ENCODE data around the gene PTGER1.
"Not testable (repeated sequence)": the region's sequence is repeated elsewhere in the genome, so short reads cannot be mapped to it uniquely, and the experiment has no call there.

The PTGER1 gene

DNA sequence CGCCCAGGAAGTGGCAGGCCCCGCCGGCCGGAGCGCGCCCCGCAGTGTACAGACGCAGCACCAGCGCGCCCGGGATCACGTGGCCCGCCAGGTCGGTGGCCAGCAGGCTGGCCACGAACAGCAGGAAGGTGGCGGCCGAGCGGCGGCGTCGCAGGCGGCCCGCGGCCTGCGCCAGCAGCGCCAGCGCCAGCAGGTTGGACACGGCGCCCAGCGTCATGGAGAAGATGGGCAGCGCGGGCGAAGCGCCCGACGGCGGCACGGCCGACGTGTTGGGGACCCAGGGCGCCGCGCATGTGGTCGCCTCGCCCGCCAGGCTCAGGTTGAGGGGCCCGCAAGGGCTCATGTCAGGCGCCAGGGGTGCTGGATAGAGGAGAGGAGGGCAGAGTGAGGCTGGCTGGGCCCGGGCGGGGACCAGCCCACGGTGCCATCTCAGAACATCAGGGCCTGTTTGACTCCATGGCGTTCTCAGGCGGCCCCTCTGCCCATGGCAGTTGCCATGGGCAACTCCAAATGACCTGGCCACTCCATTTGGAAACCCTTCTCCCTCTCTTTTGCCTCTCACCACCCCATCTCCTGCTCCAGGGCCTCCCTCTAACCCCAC lies 1.1 kb downstream of the PTGER1 start:
- DNase-seq (ENCODE audit: low read depth), result no peak

- DNase-seq (ENCODE audit: low read depth), result no peak
These were observed 1.8 kb downstream of the PTGER1 start for GRCh38 chr19:14473073-14473977.

DNA sequence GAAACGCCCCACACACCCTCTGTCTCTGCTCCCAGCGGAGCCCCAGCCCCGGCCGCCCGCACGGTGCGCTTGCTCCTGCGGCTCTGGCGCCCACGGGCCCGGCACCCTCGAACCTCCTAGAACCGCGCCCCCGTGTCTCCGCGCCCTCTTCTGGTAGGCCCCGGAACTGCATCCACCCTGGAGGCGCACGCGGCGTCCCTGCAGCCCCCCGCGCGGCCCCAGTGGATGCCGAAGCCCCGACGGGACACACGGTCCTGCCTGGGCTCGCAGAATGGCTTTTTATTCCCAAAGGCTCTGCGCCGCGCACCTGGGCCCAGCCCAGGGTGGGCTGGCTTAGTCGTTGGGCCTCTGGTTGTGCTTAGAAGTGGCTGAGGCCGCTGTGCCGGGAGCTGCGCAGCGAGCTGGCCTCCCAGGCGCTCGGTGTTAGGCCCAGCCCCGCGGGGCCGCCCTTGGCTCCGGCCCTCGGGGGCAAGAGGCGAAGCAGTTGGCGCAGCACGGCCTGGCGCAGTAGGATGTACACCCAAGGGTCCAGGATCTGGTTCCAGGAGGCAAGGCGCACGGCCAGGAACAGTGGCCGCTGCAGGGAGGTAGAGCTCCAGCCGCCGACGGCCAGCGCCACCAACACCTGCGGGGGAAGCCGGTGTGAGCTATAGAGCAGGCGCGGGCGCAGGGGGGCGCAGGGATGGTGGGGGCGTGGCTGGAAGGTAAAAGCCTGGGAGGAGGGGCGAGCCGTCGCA lies 2.8 kb downstream of the PTGER1 start:
- DNase-seq (ENCODE audit: low read depth), result peak; percentile 14

DNA sequence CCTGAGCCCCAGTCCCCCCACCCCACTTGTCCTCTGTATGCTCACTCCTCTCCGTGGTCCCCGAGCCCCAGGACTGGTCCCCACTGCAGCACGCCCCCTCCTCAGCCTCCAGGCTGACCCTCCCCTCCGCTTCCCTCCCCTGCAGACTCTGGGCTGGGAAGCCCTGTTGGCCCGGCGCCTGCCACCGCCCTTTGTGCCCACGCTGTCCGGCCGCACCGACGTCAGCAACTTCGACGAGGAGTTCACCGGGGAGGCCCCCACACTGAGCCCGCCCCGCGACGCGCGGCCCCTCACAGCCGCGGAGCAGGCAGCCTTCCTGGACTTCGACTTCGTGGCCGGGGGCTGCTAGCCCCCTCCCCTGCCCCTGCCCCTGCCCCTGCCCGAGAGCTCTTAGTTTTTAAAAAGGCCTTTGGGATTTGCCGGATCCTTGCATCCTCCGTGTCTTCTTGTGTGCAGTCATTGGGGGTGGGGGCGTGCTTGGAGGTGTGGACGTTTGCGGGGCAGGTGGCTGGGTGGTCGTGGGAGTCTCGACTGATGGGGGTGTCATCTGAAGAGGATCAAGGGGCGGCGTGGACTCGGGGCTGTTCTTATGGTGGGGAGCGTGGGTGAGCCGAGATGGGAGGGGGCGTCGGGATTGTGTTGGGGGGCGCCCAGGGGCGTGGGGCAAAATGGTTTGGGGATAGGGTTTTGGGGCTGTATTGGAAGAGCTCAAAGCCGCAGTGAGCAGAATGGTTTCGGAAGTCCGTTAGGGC lies 3.5 kb downstream of the PTGER1 start:
- DNase-seq (ENCODE audit: low read depth), result no peak

DNA sequence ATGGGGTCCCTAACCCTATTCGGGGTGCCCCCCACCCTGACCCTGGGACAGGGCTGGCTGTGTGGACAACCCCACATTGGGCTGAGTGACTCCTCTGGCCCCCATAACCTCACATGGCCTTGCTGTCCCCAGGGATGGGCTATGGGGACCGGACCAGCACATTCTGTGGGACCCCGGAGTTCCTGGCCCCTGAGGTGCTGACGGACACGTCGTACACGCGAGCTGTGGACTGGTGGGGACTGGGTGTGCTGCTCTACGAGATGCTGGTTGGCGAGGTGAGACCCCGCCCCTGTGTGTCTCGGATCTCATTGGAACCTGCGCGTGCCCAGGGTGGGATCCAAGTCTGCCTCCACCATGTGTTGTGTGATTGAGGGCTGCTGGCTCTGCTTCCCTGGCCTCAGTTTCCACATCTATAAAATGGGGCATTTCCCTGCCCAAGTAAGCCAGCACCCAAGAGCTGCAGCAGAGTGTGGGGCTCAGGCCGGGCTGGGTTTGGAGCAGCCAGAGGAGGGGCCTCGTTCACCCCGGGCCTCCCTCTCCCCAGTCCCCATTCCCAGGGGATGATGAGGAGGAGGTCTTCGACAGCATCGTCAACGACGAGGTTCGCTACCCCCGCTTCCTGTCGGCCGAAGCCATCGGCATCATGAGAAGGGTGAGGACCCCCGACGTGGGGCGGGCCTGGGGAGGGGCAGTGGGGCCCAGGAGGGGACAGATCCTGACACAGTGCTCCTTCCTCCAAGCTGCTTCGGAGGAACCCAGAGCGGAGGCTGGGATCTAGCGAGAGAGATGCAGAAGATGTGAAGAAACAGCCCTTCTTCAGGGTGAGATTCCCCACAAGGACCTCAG lies 4.9 kb downstream of the PTGER1 start:
- no peak for DNase-seq (ENCODE audit: low read depth)

GRCh38 chr19:14467816-14468215 lies 7.3 kb downstream of the PTGER1 start:
- DNase-seq (ENCODE audit: low read depth), result no peak

GRCh38 chr19:14467391-14467790 lies 7.8 kb downstream of the PTGER1 start:
- no peak for DNase-seq (ENCODE audit: low read depth)

DNA sequence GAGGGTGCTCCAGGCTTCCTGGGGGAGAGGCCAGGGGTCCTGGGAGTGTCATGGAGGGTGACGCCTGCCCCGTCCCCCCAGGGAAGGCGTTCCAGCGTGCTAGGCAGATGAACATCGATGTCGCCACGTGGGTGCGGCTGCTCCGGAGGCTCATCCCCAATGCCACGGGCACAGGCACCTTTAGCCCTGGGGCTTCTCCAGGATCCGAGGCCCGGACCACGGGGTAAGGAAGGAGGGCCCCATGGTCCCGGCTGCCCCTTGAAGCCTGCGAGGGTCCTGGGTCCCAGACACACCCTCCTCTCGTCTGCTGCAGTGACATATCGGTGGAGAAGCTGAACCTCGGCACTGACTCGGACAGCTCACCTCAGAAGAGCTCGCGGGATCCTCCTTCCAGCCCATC lies 11.4 kb downstream of the PTGER1 start:
- no peak for DNase-seq (ENCODE audit: low read depth)

DNA sequence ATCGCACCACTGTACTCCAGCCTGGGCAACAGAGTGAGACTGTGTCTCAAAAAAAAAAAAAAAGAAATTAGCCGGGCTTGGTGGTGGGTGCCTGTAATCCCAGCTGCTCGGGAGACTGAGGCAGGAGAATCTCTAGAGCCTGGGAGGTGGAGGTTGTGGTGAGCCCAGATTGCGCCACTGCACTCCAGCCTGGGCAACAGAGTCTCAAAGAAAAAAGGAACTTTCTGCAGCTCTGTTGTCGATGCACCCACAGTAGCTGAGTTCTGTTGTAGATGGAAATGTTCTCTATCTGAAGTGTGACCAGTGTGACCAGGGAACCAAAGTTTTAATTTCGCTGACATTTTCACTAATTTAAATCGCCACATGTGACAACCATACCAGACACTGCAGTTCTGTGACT lies 12.8 kb downstream of the PTGER1 start:
- DNase-seq (ENCODE audit: low read depth), result not testable (repeated sequence)

DNA sequence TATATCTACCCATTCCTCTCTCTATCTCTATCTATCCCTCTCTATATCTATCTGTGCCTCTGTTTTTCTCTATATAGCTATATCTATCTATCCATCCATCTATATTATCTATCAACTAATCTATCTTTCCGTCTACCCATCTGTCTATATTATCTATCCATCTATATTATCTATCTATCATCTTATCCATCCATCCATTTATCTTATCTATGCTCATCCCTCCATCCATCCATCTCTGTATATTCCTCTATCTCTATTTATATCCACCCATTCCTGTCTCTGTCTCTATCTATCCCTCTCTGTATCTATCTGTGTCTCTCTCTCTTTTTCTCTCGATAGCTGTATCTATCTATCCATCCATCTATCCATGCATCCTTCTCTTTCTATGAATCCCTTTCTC lies 14.2 kb downstream of the PTGER1 start:
- DNase-seq (ENCODE audit: low read depth), result no peak

DNA sequence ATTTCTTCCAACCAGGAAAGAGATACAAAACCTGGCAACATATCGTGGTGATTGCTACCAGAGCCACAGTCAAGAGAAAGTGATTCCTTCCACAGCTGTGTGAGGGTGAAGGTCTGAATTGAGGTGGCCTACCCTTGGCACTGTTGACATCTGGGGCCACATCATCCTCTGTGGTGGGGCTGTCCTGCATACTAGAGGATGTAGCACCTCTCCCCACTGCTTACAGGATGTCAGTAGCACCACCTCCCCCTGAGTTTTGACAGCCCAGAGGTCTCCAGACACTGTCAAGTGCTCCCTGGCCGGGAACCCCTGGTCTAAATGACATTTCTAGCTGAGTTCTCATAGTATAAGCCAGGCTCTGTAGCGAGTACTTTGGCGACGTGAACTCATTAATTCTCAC lies 15.5 kb downstream of the PTGER1 start:
- DNase-seq (ENCODE audit: low read depth), result no peak

DNA sequence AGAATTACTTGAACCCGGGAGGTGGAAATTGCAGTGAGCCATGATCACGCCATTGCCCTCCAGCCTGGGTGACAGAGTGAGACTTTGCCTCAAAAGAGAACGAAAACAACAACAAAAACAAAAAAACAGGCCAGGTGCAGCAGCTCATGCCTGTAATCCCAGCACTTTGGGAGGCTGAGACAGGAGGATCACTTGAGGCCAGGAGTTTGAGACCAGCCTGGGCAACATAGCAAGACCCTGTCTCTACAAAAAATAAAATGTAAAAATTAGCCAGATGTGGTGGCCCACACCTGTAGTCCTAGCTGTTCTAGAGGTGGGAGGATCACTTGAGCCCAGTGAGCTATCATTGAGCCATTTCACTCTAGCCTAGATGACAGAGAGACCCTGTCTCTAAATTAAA lies 22.9 kb downstream of the PTGER1 start:
- not testable (repeated sequence) for DNase-seq (ENCODE audit: low read depth)

DNA sequence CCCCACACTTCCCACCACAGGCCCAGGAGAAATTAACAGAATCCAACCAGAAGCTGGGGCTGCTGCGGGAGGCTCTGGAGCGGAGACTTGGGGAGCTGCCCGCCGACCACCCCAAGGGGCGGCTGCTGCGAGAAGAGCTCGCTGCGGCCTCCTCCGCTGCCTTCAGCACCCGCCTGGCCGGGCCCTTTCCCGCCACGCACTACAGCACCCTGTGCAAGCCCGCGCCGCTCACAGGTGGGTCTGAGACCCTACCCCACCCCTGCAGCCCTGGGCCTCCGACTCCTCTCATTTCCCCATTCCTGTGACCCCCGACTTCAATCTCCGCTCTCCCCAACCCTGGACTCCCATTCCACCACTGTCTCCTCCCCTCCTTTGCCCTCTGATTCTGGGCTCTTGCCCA lies 24.3 kb downstream of the PTGER1 start:
- DNase-seq (ENCODE audit: low read depth), result no peak

DNA sequence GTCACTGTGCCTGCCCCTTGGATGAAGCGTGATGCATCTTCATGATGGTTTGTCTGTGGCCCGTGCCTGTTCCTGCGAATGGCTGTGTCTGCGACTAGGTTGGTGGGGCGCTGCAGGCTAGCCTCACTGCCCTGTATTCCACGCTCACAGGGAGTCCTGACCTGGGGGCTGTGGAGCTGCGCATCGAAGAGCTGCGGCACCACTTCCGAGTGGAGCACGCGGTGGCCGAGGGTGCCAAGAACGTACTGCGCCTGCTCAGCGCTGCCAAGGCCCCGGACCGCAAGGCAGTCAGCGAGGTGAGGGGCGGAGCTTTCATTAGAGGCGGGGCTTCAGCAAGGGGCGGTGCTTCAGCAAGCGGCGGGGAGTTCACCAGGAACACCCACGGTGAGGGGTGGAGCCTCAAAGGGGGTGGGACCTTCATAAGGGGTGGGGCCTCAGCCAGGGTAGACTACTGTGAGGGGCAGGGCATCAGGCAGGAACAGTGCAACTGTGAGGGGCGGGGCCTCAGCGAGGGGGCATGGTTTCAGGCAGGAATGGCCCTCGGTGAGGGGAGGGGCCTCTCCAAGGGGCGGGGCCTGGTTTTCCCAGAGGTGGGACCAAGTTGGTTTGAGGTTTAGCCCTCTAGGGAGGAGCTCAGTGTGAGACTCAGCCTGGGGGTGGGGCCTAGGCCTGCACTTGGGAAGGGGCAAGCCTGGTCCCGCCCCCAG lies 24.8 kb downstream of the PTGER1 start:
- no peak for DNase-seq (ENCODE audit: low read depth)

DNA sequence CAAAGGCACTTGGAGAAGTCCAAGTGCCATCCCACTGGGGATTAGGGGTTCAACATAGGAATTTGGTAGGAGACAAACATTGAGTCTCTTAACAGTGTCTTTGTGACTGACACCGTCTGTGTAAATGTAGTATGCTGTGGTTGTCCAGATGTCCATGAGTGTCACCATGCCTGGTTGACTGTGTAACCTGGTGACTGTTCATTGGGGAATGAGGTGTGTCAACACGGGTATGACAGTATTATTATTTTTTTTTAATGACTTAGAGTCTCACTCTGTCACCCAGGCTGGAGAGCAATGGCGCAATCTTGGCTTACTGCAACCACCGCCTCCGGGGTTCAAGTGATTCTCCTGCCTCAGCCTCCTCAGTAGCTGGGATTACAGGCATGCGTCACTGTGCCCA lies 25.8 kb downstream of the PTGER1 start:
- DNase-seq (ENCODE audit: low read depth), result no peak

DNA sequence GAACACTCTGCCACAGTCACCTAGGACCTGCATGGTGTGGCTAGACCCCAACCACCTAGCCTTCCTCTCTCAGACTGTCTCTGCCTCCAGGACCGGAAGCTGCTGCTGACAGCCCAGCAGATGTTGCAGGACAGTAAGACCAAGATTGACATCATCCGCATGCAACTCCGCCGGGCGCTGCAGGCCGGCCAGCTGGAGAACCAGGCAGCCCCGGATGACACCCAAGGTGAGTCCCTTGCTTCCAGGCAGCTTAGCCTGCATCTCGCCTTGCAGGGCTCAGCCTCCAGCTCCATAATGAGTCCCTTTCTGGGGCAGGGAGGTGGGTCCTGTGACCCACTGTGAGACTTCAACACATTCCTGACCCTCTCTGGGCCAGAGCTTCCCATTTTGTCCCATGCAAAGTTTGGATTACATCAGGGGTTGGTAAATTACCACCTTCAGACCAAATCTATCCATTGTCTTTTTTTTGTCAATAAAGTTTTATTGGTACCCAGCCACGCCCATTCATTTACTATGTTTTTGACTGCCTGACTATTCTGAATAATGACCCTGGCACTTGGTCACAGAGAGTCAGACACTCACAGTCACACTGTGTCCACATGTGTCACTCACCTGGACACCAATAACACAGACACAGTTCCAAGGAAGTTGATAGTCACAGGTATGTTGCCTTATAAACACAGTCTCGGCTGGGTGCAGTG lies 28.7 kb downstream of the PTGER1 start:
- DNase-seq (ENCODE audit: low read depth), result no peak

GRCh38 chr19:14443632-14444216 lies 31.4 kb downstream of the PTGER1 start:
- no peak for DNase-seq (ENCODE audit: low read depth)

- DNase-seq (ENCODE audit: low read depth), result no peak
These were observed 32.1 kb downstream of the PTGER1 start for GRCh38 chr19:14442891-14443631.

Measured in stromal cell of bone marrow (primary cell).